Neural progenitor cell (in vitro differentiated cells): ENCODE data around the gene INO80E. TPM values are rescaled to one million over a fixed set of nuclear protein-coding genes. Genes with fewer than 3 reads are reported as not detected.
A peak's percentile ranks its signal among the peaks of the same experiment; 100 is the strongest.

Experiments
- DNase-seq: peaks from one replicate; pipeline ENCODE4 v3.0.0-alpha.2; 2016; ENCODE audit warnings: low spot score
- H2AFZ ChIP-seq: fragments of 200-600 bp; sonication (generic); replicated peaks from 2 replicates; pipeline ENCODE4 v1.6.1; 2016; ENCODE audit warnings: antibody characterized with exemption
- H3F3A ChIP-seq: fragments of 200-600 bp; sonication (generic); 2 replicates; pipeline ENCODE4 v1.6.1; 2016; ENCODE audit warnings: antibody characterized with exemption, low read depth
- H3K27ac ChIP-seq: fragments of 200-600 bp; sonication (generic); 2 replicates; pipeline ENCODE4 v1.5.1; 2016; ENCODE audit warnings: mild to moderate bottlenecking
- H3K27me3 ChIP-seq: fragments of 200-600 bp; sonication (generic); 2 replicates; pipeline ENCODE4 v1.6.1; 2016; ENCODE audit warnings: mild to moderate bottlenecking, moderate library complexity
- H3K36me3 ChIP-seq: fragments of 200-600 bp; sonication (generic); 2 replicates; pipeline ENCODE4 v1.5.1; 2016
- H3K4me1 ChIP-seq: fragments of 200-600 bp; sonication (generic); 2 replicates; pipeline ENCODE4 v1.6.1; 2016; ENCODE audit warnings: mixed run types
- H3K4me2 ChIP-seq: fragments of 200-600 bp; sonication (generic); 2 replicates; pipeline ENCODE4 v1.6.1; 2016
- H3K4me3 ChIP-seq: fragments of 200-600 bp; sonication (generic); 2 replicates; pipeline ENCODE4 v1.5.1; 2016
- H3K79me2 ChIP-seq: fragments of 200-600 bp; sonication (generic); 2 replicates; pipeline ENCODE4 v1.6.1; 2016; ENCODE audit warnings: low read depth
- H3K9ac ChIP-seq: fragments of 200-600 bp; sonication (generic); 2 replicates; pipeline ENCODE4 v1.6.1; 2016
- H3K9me3 ChIP-seq: fragments of 200-600 bp; sonication (generic); 2 replicates; pipeline ENCODE4 v1.5.1; 2016; ENCODE audit warnings: low read depth
- H4K20me1 ChIP-seq: fragments of 200-600 bp; sonication (generic); 2 replicates; pipeline ENCODE4 v1.6.1; 2016; ENCODE audit warnings: low read depth
- H3K27ac Mint-ChIP-seq: 3 replicates; pipeline ENCODE4 v1.8.0; 2021; ENCODE audit warnings: mixed read lengths
- H3K27me3 Mint-ChIP-seq: 2 replicates; pipeline ENCODE4 v1.8.0; 2022; ENCODE audit warnings: low read depth, mild to moderate bottlenecking, inconsistent platforms, moderate library complexity, mixed read lengths; ENCODE audit not compliant: insufficient read depth
- H3K36me3 Mint-ChIP-seq: 3 replicates; pipeline ENCODE4 v1.8.0; 2021; ENCODE audit warnings: mixed read lengths
- H3K4me1 Mint-ChIP-seq: 3 replicates; pipeline ENCODE4 v1.8.0; 2021; ENCODE audit warnings: mixed read lengths
- H3K4me3 Mint-ChIP-seq: 3 replicates; pipeline ENCODE4 v1.8.0; 2021; ENCODE audit warnings: mild to moderate bottlenecking, moderate library complexity, mixed read lengths
- H3K9me3 Mint-ChIP-seq: 3 replicates; pipeline ENCODE4 v1.8.0; 2020; ENCODE audit warnings: mixed read lengths
- EZH2 ChIP-seq: fragments of 200-600 bp; sonication (generic); IDR thresholded peaks from 2 replicates; pipeline ENCODE4 v1.6.1; 2017; ENCODE audit warnings: antibody characterized with exemption, mild to moderate bottlenecking, moderate library complexity
- EZH2phosphoT487 ChIP-seq: fragments of 200-600 bp; sonication (generic); IDR thresholded peaks from 2 replicates; pipeline ENCODE4 v1.6.1; 2017; ENCODE audit warnings: antibody characterized with exemption
- total RNA-seq: library from RNA; depleted of rRNA; stranded (reverse); fragments of >200 nt; gene quantifications from 2 replicates; pipeline ENCODE4 v1.2.3, GENCODE V29; 2015; ENCODE audit warnings: low replicate concordance
- TF ChIP-seq, protein P1 (sequence below): fragments of 200-600 bp; sonication (generic); IDR thresholded peaks from 2 replicates; pipeline ENCODE4 v1.5.1; 2017; ENCODE audit warnings: antibody characterized with exemption, mild to moderate bottlenecking

The INO80E gene
- total RNA-seq, 1 donor from 2014 or later = 129 TPM

- H3K4me1 Mint-ChIP-seq = peaks cover 34% of the 10 kb centered on the region
- Histone ChIP-seq H3K9ac (no peak overlapping the region), H3K4me3 (no peak overlapping the region), H3K79me2 (peaks cover 36% of the 10 kb centered on the region), H3K9me3 (peaks cover 6% of the 10 kb centered on the region), H3K27ac (no peak overlapping the region), H2AFZ (no peak overlapping the region), H3K4me1 (peaks cover 23% of the 10 kb centered on the region), H3K4me2 (no peak overlapping the region), H3K27me3 (peaks cover 9% of the 10 kb centered on the region), H3F3A (peaks cover 24% of the 10 kb centered on the region), H3K36me3 (peaks cover 4% of the 10 kb centered on the region), H4K20me1 (peaks cover 32% of the 10 kb centered on the region)
- no peak for TF ChIP-seq EZH2
- no peak for TF ChIP-seq EZH2phosphoT487
- TF ChIP-seq, protein P1, sequence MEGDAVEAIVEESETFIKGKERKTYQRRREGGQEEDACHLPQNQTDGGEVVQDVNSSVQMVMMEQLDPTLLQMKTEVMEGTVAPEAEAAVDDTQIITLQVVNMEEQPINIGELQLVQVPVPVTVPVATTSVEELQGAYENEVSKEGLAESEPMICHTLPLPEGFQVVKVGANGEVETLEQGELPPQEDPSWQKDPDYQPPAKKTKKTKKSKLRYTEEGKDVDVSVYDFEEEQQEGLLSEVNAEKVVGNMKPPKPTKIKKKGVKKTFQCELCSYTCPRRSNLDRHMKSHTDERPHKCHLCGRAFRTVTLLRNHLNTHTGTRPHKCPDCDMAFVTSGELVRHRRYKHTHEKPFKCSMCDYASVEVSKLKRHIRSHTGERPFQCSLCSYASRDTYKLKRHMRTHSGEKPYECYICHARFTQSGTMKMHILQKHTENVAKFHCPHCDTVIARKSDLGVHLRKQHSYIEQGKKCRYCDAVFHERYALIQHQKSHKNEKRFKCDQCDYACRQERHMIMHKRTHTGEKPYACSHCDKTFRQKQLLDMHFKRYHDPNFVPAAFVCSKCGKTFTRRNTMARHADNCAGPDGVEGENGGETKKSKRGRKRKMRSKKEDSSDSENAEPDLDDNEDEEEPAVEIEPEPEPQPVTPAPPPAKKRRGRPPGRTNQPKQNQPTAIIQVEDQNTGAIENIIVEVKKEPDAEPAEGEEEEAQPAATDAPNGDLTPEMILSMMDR = no peak
- peaks cover 32% of the 10 kb centered on the region for H3K36me3 Mint-ChIP-seq
- peaks cover 5% of the 10 kb centered on the region for H3K9me3 Mint-ChIP-seq
- peaks cover 12% of the 10 kb centered on the region for H3K27me3 Mint-ChIP-seq
- H3K27ac Mint-ChIP-seq = no peak overlapping the region
- DNase-seq = no peak
- no peak overlapping the region for H3K4me3 Mint-ChIP-seq
Measured at GRCh38 chr16:29972500-29972899, 23.5 kb upstream of the INO80E start.

DNA sequence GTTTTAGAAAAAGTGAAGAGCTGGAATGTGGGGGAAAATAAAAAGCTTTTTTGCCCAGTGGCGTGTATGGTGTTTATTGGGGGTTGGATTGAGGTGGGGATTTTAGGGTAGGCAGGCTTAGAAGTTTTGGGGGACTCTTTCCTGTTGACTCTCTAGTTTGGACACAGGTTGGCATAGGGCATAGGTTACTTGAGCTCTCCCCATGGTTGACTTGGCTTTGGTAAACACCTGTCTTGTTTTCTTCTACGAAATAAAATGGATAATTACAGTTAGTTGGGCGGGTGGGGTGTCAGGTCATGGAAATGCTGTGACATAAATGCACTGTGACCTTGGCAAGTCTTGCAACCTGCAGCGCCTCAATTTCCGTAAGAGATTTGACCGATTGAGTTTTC, 23.1 kb upstream of the INO80E start:
- peaks cover 32% of the 10 kb centered on the region for H3K36me3 Mint-ChIP-seq
- Histone ChIP-seq H3K9ac (no peak overlapping the region), H4K20me1 (peaks cover 37% of the 10 kb centered on the region), H3K9me3 (peaks cover 6% of the 10 kb centered on the region), H3K4me1 (peaks cover 23% of the 10 kb centered on the region), H3K27ac (no peak overlapping the region), H3K4me2 (no peak overlapping the region), H3K27me3 (peaks cover 9% of the 10 kb centered on the region), H3K79me2 (peaks cover 41% of the 10 kb centered on the region), H3F3A (peaks cover 24% of the 10 kb centered on the region), H2AFZ (no peak overlapping the region), H3K36me3 (peaks cover 4% of the 10 kb centered on the region), H3K4me3 (no peak overlapping the region)
- no peak for DNase-seq
- peak overlapping the region; percentile 86 for H3K4me3 Mint-ChIP-seq
- TF ChIP-seq, protein P1 = no peak
- TF ChIP-seq EZH2 (no peak), EZH2phosphoT487 (no peak)
- peaks cover 5% of the 10 kb centered on the region for H3K9me3 Mint-ChIP-seq
- peaks cover 35% of the 10 kb centered on the region for H3K4me1 Mint-ChIP-seq
- no peak overlapping the region for H3K27ac Mint-ChIP-seq
- peaks cover 12% of the 10 kb centered on the region for H3K27me3 Mint-ChIP-seq

GRCh38 chr16:29973384-29974246, 22.4 kb upstream of the INO80E start, which contains the start of gene TAOK2:
TAOK2 (plus strand) TSS chr16:29973868; CDS start chr16:29977773, 3,905 bp downstream.
- peaks cover 24% of the 10 kb centered on the region for H3F3A ChIP-seq
- peak within 1 kb of the TSS; percentile 75 for H3K9ac ChIP-seq
- peak within 1 kb of the TSS; percentile 92 for H3K4me2 ChIP-seq
- peaks cover 23% of the 10 kb centered on the region for H3K4me1 ChIP-seq
- Mint-ChIP-seq H3K27ac (peak within 1 kb of the TSS; percentile 8), H3K36me3 (peaks cover 31% of the 10 kb centered on the region), H3K27me3 (peaks cover 12% of the 10 kb centered on the region), H3K4me1 (peaks cover 35% of the 10 kb centered on the region), H3K4me3 (peak within 1 kb of the TSS; percentile 86), H3K9me3 (peaks cover 5% of the 10 kb centered on the region)
- peaks cover 43% of the 10 kb centered on the region for H4K20me1 ChIP-seq
- peak within 1 kb of the TSS; percentile 82 for H2AFZ ChIP-seq
- H3K36me3 ChIP-seq = peaks cover 4% of the 10 kb centered on the region
- peaks cover 9% of the 10 kb centered on the region for H3K27me3 ChIP-seq
- peak within 1 kb of the TSS; percentile 91 for H3K4me3 ChIP-seq
- TF ChIP-seq, protein P1 = no peak
- TF ChIP-seq EZH2 (no peak), EZH2phosphoT487 (no peak)
- DNase-seq = peak; percentile 100
- H3K79me2 ChIP-seq = peaks cover 42% of the 10 kb centered on the region
- H3K9me3 ChIP-seq = peaks cover 6% of the 10 kb centered on the region
- H3K27ac ChIP-seq = peak within 1 kb of the TSS; percentile 67
